GM12878 (cell line): ENCODE results near the gene DPM2. TPM values are rescaled to one million over a fixed set of nuclear protein-coding genes. Genes with fewer than 3 reads are reported as not detected.
A peak's percentile ranks its signal among the peaks of the same experiment; 100 is the strongest.

ENCODE experiments used
- BHLHE40 ChIP-seq, 2 experiments: fragments of 450-650 bp in 1 of 2; IDR thresholded peaks; 2 replicates each; pipeline ENCODE4 v1.6.1; 2011 to 2017; ENCODE audit warnings: low read depth in 2 of 2, borderline replicate concordance in 1 of 2, improper control_type of control experiment in 1 of 2, low read length in 1 of 2, mild to moderate bottlenecking in 1 of 2
- BMI1 ChIP-seq: fragments of 450-650 bp; IDR thresholded peaks from 2 replicates; pipeline ENCODE4 v1.6.1; 2016; ENCODE audit warnings: mild to moderate bottlenecking, moderate library complexity, borderline replicate concordance
- CBFB ChIP-seq: IDR thresholded peaks from 2 replicates; pipeline ENCODE4 v1.6.1; 2016; ENCODE audit warnings: antibody characterized with exemption, low read depth
- CBX5 ChIP-seq: sonication (generic); IDR thresholded peaks from 2 replicates; pipeline ENCODE4 v1.6.1; 2016; ENCODE audit warnings: low read depth, moderate library complexity, mild to moderate bottlenecking, inconsistent platforms
- FOS ChIP-seq: IDR thresholded peaks from 3 replicates; pipeline ENCODE4 v1.6.1; 2011; ENCODE audit warnings: borderline replicate concordance; ENCODE audit not compliant: insufficient read length; ENCODE audit errors: extremely low read depth
- GATAD2B ChIP-seq: fragments of 450-650 bp; conservative IDR thresholded peaks from 2 replicates; pipeline ENCODE4 v1.6.1; 2017; ENCODE audit warnings: low read depth, mild to moderate bottlenecking, moderate library complexity
- HCFC1 ChIP-seq: fragments of 150-350 bp; IDR thresholded peaks from 2 replicates; pipeline ENCODE4 v1.6.1; 2014; ENCODE audit warnings: low read length
- MEF2B ChIP-seq: fragments of 450-650 bp; IDR thresholded peaks from 2 replicates; pipeline ENCODE4 v1.6.1; 2018; ENCODE audit warnings: mild to moderate bottlenecking, moderate library complexity; ENCODE audit not compliant: partially characterized antibody, poor library complexity, severe bottlenecking
- MXI1 ChIP-seq: fragments of 150-350 bp; IDR thresholded peaks from 2 replicates; pipeline ENCODE4 v1.6.1; 2011; ENCODE audit warnings: low read depth, mild to moderate bottlenecking, inconsistent platforms, low read length, improper control_type of control experiment
- MYB ChIP-seq: fragments of 150-350 bp; IDR thresholded peaks from 2 replicates; pipeline ENCODE4 v1.6.1; 2014; ENCODE audit warnings: mild to moderate bottlenecking, low read depth, low read length, borderline replicate concordance
- NFYB ChIP-seq: IDR thresholded peaks from 2 replicates; pipeline ENCODE4 v1.6.1; 2011; ENCODE audit warnings: low read depth, mild to moderate bottlenecking, low read length, improper control_type of control experiment, moderate library complexity; ENCODE audit not compliant: insufficient read depth
- RCOR1 ChIP-seq: conservative IDR thresholded peaks from 2 replicates; pipeline ENCODE4 v1.6.1; 2012; ENCODE audit warnings: low read depth, low read length, improper control_type of control experiment
- TCF12 ChIP-seq: IDR thresholded peaks from 2 replicates; pipeline ENCODE4 v1.6.1; 2011; ENCODE audit warnings: low read depth, mild to moderate bottlenecking, low read length
- ZNF274 ChIP-seq: IDR thresholded peaks from one replicate; pipeline ENCODE4 v1.8.0; 2011; ENCODE audit not compliant: insufficient read length, insufficient read depth
- polyA plus RNA-seq, 11 experiments: library from polyadenylated mRNA; depleted of rRNA in 4 of 11; unstranded in 6 of 11; stranded (reverse) in 5 of 11; fragments of >200 nt; fragmentation: Nextera tagmentation in 4 of 11; fragmentation: Illumina TruSeq in 1 of 11; extraction: Ambion mirVana in 4 of 11; extraction: Trizol in 1 of 11; gene quantifications; 1 replicate in 1 of 11; 2 replicates in 10 of 11; pipeline versions ENCODE4 v1.2.1 to v1.2.3, GENCODE V29; 2011 to 2016; ENCODE audit warnings: inconsistent platforms in 2 of 11, missing spikeins in 2 of 11, low read depth in 1 of 11
- total RNA-seq, 4 experiments: library from RNA; depleted of rRNA in 3 of 4; stranded (reverse); fragments of >200 nt in 3 of 4; fragmentation: Illumina TruSeq in 1 of 4; extraction: Trizol in 1 of 4; gene quantifications; 2 replicates each; pipeline versions ENCODE4 v1.2.1 to v1.2.3, GENCODE V29; 2013 to 2021
- TF ChIP-seq, protein P1 (sequence below): fragments of 450-650 bp; IDR thresholded peaks from 2 replicates; pipeline ENCODE4 v1.6.1; 2018; ENCODE audit warnings: mild to moderate bottlenecking, low read depth, moderate library complexity; ENCODE audit not compliant: partially characterized antibody
- TF ChIP-seq, protein P2 (sequence below): fragments of 450-650 bp; IDR thresholded peaks from 2 replicates; pipeline ENCODE4 v1.6.1; 2016; ENCODE audit warnings: mild to moderate bottlenecking, moderate library complexity, borderline replicate concordance
- TF ChIP-seq, protein P3 (sequence below): IDR thresholded peaks from 2 replicates; pipeline ENCODE4 v1.6.1; 2011; ENCODE audit warnings: mild to moderate bottlenecking, low read depth, low read length, moderate library complexity; ENCODE audit not compliant: insufficient replicate concordance
- TF ChIP-seq, protein P4 (sequence below): fragments of 450-650 bp; conservative IDR thresholded peaks from 2 replicates; pipeline ENCODE4 v1.6.1; 2017; ENCODE audit warnings: mild to moderate bottlenecking, moderate library complexity

The DPM2 gene
- total and polyA plus RNA-seq, 10 of the 15 experiments (the other 5 are each of a cell fraction or from before 2014, with no cell fraction given) = 22.7 to 77.9 (median 44.7) TPM

DNA sequence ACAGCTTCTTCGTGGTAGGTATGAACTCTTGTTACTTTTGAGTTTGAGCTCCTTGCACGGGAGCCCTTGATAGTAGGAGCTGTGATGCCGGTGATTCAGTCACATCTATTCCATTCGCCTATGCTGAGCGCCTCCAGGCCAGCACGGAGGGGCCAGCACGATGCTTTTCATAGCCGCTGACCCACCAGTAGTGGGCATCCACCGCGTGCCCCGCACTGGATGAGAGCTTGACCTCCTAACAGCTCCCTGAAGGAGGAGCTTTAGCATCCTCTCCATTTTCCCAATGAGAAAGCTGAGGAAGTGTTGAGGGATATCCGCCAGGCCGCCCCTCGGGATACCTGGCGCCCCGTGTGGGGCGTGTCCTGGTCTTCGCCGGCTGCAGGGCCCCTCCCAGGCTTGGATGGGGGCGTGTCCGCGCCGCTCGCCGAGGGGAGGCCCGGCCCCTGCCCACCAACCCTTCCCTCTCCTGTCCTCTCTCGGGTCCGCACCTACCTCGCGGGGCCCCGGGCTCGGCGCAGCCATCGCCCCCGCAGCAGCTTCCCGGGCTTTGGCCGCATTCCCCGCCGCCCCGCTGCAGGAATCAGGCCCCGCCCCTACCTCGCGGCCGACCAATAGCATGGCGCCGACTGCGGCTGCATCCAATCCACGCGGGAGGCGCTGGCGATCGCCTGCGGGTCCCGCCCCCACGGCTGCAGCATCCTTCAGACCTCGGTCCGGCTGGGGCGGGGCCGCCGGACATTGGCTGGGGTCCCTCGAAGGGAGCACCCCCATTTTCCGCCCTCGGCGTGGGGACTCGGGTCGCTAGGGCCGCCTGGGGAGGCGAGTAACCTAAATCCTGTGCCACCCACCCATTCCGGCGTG lies 7.2 kb downstream of the DPM2 start, which contains the start of gene PIP5KL1 (continued):
- no peak for TF ChIP-seq ZNF274
- TF ChIP-seq, protein P1, sequence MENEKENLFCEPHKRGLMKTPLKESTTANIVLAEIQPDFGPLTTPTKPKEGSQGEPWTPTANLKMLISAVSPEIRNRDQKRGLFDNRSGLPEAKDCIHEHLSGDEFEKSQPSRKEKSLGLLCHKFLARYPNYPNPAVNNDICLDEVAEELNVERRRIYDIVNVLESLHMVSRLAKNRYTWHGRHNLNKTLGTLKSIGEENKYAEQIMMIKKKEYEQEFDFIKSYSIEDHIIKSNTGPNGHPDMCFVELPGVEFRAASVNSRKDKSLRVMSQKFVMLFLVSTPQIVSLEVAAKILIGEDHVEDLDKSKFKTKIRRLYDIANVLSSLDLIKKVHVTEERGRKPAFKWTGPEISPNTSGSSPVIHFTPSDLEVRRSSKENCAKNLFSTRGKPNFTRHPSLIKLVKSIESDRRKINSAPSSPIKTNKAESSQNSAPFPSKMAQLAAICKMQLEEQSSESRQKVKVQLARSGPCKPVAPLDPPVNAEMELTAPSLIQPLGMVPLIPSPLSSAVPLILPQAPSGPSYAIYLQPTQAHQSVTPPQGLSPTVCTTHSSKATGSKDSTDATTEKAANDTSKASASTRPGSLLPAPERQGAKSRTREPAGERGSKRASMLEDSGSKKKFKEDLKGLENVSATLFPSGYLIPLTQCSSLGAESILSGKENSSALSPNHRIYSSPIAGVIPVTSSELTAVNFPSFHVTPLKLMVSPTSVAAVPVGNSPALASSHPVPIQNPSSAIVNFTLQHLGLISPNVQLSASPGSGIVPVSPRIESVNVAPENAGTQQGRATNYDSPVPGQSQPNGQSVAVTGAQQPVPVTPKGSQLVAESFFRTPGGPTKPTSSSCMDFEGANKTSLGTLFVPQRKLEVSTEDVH = no peak
- no peak for TF ChIP-seq CBFB
- TF ChIP-seq MEF2B = no peak
- no peak for TF ChIP-seq RCOR1
- 0 out of 2 replicates have a peak, but pooled peaks have one; percentile 27 for TF ChIP-seq GATAD2B
- no peak for TF ChIP-seq TCF12
- TF ChIP-seq MYB = no peak
- TF ChIP-seq HCFC1 = no peak
- TF ChIP-seq, protein P2, sequence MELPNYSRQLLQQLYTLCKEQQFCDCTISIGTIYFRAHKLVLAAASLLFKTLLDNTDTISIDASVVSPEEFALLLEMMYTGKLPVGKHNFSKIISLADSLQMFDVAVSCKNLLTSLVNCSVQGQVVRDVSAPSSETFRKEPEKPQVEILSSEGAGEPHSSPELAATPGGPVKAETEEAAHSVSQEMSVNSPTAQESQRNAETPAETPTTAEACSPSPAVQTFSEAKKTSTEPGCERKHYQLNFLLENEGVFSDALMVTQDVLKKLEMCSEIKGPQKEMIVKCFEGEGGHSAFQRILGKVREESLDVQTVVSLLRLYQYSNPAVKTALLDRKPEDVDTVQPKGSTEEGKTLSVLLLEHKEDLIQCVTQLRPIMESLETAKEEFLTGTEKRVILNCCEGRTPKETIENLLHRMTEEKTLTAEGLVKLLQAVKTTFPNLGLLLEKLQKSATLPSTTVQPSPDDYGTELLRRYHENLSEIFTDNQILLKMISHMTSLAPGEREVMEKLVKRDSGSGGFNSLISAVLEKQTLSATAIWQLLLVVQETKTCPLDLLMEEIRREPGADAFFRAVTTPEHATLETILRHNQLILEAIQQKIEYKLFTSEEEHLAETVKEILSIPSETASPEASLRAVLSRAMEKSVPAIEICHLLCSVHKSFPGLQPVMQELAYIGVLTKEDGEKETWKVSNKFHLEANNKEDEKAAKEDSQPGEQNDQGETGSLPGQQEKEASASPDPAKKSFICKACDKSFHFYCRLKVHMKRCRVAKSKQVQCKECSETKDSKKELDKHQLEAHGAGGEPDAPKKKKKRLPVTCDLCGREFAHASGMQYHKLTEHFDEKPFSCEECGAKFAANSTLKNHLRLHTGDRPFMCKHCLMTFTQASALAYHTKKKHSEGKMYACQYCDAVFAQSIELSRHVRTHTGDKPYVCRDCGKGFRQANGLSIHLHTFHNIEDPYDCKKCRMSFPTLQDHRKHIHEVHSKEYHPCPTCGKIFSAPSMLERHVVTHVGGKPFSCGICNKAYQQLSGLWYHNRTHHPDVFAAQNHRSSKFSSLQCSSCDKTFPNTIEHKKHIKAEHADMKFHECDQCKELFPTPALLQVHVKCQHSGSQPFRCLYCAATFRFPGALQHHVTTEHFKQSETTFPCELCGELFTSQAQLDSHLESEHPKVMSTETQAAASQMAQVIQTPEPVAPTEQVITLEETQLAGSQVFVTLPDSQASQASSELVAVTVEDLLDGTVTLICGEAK = no peak
- TF ChIP-seq NFYB = peak; percentile 87
- no peak for TF ChIP-seq BMI1
- no peak for TF ChIP-seq CBX5
- TF ChIP-seq BHLHE40 (IDR thresholded peaks at IDR 0.05; ENCODE audit: borderline replicate concordance in 1 of 2, low read depth in 2 of 2, low read length in 1 of 2) = no peak
- TF ChIP-seq MXI1 = no peak; the same call in 1 of the 2 replicates
- TF ChIP-seq, protein P3, sequence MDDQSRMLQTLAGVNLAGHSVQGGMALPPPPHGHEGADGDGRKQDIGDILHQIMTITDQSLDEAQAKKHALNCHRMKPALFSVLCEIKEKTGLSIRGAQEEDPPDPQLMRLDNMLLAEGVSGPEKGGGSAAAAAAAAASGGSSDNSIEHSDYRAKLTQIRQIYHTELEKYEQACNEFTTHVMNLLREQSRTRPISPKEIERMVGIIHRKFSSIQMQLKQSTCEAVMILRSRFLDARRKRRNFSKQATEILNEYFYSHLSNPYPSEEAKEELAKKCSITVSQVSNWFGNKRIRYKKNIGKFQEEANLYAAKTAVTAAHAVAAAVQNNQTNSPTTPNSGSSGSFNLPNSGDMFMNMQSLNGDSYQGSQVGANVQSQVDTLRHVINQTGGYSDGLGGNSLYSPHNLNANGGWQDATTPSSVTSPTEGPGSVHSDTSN = no peak
- TF ChIP-seq, protein P4, sequence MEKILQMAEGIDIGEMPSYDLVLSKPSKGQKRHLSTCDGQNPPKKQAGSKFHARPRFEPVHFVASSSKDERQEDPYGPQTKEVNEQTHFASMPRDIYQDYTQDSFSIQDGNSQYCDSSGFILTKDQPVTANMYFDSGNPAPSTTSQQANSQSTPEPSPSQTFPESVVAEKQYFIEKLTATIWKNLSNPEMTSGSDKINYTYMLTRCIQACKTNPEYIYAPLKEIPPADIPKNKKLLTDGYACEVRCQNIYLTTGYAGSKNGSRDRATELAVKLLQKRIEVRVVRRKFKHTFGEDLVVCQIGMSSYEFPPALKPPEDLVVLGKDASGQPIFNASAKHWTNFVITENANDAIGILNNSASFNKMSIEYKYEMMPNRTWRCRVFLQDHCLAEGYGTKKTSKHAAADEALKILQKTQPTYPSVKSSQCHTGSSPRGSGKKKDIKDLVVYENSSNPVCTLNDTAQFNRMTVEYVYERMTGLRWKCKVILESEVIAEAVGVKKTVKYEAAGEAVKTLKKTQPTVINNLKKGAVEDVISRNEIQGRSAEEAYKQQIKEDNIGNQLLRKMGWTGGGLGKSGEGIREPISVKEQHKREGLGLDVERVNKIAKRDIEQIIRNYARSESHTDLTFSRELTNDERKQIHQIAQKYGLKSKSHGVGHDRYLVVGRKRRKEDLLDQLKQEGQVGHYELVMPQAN = no peak
- TF ChIP-seq FOS = peak; percentile 47
